Lung (tissue), 12 donors: Measurements from ENCODE around the gene NFE2L1. TPM values are rescaled to one million over a fixed set of nuclear protein-coding genes. Genes with fewer than 3 reads are reported as not detected.

Source experiments
- ATAC-seq: fragments of 200-7000 bp; cut with Tn5 transposase; one replicate; pipeline ENCODE4 v1.9.1; 2020; ENCODE audit warnings: moderate number of reproducible peaks; ENCODE audit not compliant: insufficient read depth, low FRiP score
- DNase-seq, 3 donors: peaks; one replicate each; pipeline ENCODE4 v3.0.0-alpha.2; 2013 to 2017
- H3K27ac ChIP-seq, 2 donors: one replicate each; pipeline ENCODE4 v1.5.1; 2013; ENCODE audit warnings: mild to moderate bottlenecking in 2 of 2, moderate library complexity in 2 of 2, control low read depth in 1 of 2, inconsistent platforms in 1 of 2, low read depth in 1 of 2, low read length in 1 of 2
- H3K27me3 ChIP-seq, 3 donors: one replicate each; pipeline ENCODE4 v1.5.1; 2013; ENCODE audit warnings: low read length in 2 of 3; ENCODE audit not compliant: control insufficient read depth in 3 of 3, insufficient read depth in 3 of 3
- H3K36me3 ChIP-seq, 4 donors: one replicate each; pipeline ENCODE4 v1.5.1; 2013; ENCODE audit warnings: low read length in 4 of 4, mild to moderate bottlenecking in 1 of 4, moderate library complexity in 1 of 4; ENCODE audit not compliant: control insufficient read depth in 4 of 4, insufficient read depth in 4 of 4
- H3K4me1 ChIP-seq, 5 donors: one replicate each; pipeline ENCODE4 v1.5.1; 2013; ENCODE audit warnings: low read length in 5 of 5, mild to moderate bottlenecking in 2 of 5, moderate library complexity in 1 of 5; ENCODE audit not compliant: control insufficient read depth in 5 of 5, insufficient read depth in 5 of 5
- H3K4me3 ChIP-seq: one replicate; pipeline ENCODE4 v1.5.1; 2013; ENCODE audit warnings: mild to moderate bottlenecking, control low read depth, moderate library complexity
- H3K9ac ChIP-seq, 2 donors: one replicate each; pipeline ENCODE4 v1.5.1; 2013; ENCODE audit warnings: low read length in 2 of 2, control low read depth in 1 of 2; ENCODE audit not compliant: insufficient read depth in 1 of 2
- H3K9me3 ChIP-seq, 4 donors: one replicate each; pipeline ENCODE4 v1.5.1; 2013; ENCODE audit warnings: low read length in 3 of 4, mild to moderate bottlenecking in 1 of 4, moderate library complexity in 1 of 4; ENCODE audit not compliant: control insufficient read depth in 4 of 4, insufficient read depth in 3 of 4
- WGBS, 2 donors: extraction: QIAGEN DNeasy Blood & Tissue Kit; methylation state at CpG; one replicate each; pipeline ENCODE4 v1.1.7; 2013; 5-methylcytosine and 5-hydroxymethylcytosine counted together
- polyA plus RNA-seq, 2 donors: library from polyadenylated mRNA; stranded (reverse); fragments of 200-250 nt; gene quantifications; one replicate each; pipeline ENCODE4 v1.2.1, GENCODE V29; 2013
- total RNA-seq, 2 donors: library from RNA; depleted of rRNA in 1 of 2; stranded (reverse); fragments of >200 nt in 1 of 2; gene quantifications; one replicate each; pipeline ENCODE4 v1.2.1, GENCODE V29; 2014 to 2021
- TF ChIP-seq, protein P1 (sequence below): IDR thresholded peaks from 2 replicates; pipeline ENCODE4 v1.5.1; 2012; ENCODE audit warnings: mild to moderate bottlenecking; ENCODE audit errors: control extremely low read depth, extremely low read depth
- donor health status: control.
- donor health status: control.
- donor health status: Bipolar disorder and iron deficiency.
- donor health status: healthy.
- donor health status: DM: yes; HTN: yes; CAD: no.

NFE2L1 gene
- total and polyA plus RNA-seq, 4 donors, result 68.8 to 135 (median 87.1) TPM

DNA sequence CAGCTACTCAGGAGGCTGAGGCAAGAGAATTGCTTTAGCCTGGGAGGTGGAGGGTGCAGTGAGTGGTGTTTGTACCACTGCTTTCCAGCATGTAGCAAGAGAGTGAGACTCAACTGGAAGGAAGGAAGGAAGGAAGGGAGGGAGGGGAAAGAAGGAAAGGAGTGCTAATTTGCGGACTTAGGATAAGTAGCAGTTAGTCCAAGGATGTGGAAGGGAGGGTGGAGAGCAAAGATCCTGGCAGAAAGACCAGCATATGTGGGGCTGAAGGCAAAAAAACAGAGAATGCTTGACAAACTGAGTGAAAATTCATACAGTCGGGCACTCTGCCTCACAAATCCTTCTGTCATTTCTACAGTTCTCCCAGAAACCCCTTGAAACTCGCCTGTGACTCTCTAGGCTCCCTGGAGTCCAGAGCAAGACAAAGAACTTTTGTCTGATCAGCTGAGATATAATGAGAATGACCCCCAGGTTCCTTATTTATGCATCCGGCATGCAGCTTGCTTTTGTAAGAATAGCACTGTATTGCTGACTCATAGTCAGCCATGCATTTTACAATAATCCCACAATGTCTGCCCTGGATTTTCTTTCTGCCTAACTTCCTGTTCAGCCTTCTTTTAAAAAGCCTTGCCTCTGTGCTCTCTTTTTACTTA lies 45.8 kb upstream of the NFE2L1 start:
- Histone ChIP-seq H3K4me3 (no peak overlapping the region), H3K9ac (no peak overlapping the region), H3K27ac (peak overlapping the region in 1 of 2 donors; percentile 50), H3K27me3 (no peaks in the 10 kb centered on the region), H3K4me1 (peaks cover 0 to 16% (median 8%) of the 10 kb centered on the region in 5 donors), H3K36me3 (no peaks in the 10 kb centered on the region), H3K9me3 (no peaks in the 10 kb centered on the region)
- peak; percentile 53 for ATAC-seq
- TF ChIP-seq, protein P1, sequence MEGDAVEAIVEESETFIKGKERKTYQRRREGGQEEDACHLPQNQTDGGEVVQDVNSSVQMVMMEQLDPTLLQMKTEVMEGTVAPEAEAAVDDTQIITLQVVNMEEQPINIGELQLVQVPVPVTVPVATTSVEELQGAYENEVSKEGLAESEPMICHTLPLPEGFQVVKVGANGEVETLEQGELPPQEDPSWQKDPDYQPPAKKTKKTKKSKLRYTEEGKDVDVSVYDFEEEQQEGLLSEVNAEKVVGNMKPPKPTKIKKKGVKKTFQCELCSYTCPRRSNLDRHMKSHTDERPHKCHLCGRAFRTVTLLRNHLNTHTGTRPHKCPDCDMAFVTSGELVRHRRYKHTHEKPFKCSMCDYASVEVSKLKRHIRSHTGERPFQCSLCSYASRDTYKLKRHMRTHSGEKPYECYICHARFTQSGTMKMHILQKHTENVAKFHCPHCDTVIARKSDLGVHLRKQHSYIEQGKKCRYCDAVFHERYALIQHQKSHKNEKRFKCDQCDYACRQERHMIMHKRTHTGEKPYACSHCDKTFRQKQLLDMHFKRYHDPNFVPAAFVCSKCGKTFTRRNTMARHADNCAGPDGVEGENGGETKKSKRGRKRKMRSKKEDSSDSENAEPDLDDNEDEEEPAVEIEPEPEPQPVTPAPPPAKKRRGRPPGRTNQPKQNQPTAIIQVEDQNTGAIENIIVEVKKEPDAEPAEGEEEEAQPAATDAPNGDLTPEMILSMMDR, result no peak
- WGBS, 2 donors, result 26 to 33% methylated on average over 4 of the region's 4 CpGs
- DNase-seq, result peak in 2 of 3 donors; percentile 50 to 66

DNA sequence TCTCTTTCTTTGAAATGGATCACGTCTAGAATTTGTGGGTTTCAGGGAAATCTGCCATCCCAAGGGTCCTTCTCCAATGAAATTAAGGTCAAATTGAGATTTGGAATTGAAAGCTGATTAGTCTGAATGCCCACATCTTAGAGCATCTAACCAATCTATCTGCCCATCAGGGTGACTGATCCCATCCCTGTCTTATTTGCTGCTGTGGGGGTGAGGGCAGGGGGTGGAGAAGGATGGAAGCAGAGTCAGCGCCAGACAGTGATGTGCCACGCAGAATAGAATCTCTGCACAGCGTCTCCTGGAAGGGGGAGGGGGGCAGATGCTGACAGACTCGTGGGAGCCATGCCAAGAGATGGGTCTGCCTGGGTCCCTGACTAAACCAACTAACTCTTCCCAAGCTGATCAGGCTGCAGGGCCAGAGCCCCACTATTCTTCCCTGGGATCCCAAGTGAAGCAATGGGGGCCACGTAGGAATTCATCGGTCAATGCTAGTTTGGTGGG lies 45.2 kb upstream of the NFE2L1 start:
- TF ChIP-seq, protein P1, result no peak
- 72 to 73% methylated on average over 7 of the region's 7 CpGs for WGBS, 2 donors
- Histone ChIP-seq H3K27me3 (no peaks in the 10 kb centered on the region), H3K4me1 (peaks cover 0 to 16% (median 8%) of the 10 kb centered on the region in 5 donors), H3K4me3 (no peak overlapping the region), H3K27ac (peak overlapping the region in 1 of 2 donors; percentile 8), H3K9ac (no peak overlapping the region), H3K9me3 (no peaks in the 10 kb centered on the region), H3K36me3 (no peaks in the 10 kb centered on the region)
- DNase-seq, result no peak
- ATAC-seq, result no peak

DNA sequence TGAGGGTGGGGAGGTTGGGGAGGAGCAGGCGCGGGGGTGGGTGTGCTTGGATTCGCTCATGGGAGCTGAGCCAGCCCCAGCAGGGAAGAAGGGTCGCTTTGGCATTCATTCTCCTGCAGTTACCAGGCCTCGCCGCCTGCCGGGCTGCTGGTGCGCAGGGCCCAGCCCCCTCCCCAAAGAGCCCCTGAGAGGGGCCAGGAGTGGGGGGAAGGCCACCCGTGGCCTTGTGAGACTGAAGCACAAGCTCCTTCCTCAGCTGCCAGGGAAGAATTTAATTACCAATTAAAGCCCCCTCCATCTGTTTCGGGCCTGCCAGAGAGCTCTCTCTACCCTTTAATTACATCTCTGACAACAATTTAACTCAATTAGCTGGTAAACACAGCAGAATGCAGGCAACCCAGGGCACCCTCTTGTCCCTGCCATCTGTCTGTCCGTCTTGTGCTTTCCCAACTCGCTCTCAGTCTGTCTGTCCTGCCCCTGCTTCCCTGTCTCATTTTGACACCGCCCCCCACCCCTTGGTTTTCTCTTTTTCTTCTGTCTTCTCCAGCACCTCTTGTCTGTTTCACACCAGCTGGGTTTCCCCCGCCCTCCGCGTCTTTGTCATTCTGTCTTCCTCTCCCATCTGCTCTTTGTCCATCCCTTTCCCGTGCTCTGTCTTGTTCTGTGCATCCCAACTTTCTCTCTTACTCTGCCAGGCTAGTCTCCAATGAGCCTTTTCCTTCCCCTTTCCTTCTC lies 44.6 kb upstream of the NFE2L1 start:
- ATAC-seq (no peak), DNase-seq (peak; percentile 48 to 61 (median 53))
- H3K4me3 ChIP-seq, result no peak overlapping the region
- no peaks in the 10 kb centered on the region for H3K27me3 ChIP-seq
- TF ChIP-seq, protein P1, result no peak
- peaks cover 0 to 16% (median 8%) of the 10 kb centered on the region in 5 donors for H3K4me1 ChIP-seq
- 79% methylated on average over 17 of the region's 17 CpGs for WGBS, 2 donors
- H3K9ac ChIP-seq, result no peak overlapping the region
- peak overlapping the region in 1 of 2 donors; percentile 20 for H3K27ac ChIP-seq
- no peaks in the 10 kb centered on the region for H3K9me3 ChIP-seq
- H3K36me3 ChIP-seq, result no peaks in the 10 kb centered on the region
